SU-DHL-6 (cell line): Measurements from ENCODE around the gene EHBP1.

Experiments
- H2AFZ ChIP-seq: fragments of 200-600 bp; sonication (generic); 2 replicates; pipeline ENCODE4 v1.6.1; 2014; ENCODE audit warnings: low read depth, mild to moderate bottlenecking, moderate library complexity, mixed read lengths, antibody characterized with exemption, low read length; ENCODE audit not compliant: severe bottlenecking
- H3F3A ChIP-seq: fragments of 200-600 bp; shearing (Covaris generic); 2 replicates; pipeline ENCODE4 v1.6.0; 2016; ENCODE audit warnings: antibody characterized with exemption, mild to moderate bottlenecking; ENCODE audit not compliant: insufficient read depth
- H3K27ac ChIP-seq: fragments of 200-600 bp; sonication (generic); 2 replicates; pipeline ENCODE4 v1.5.1; 2016; ENCODE audit warnings: low read depth, mild to moderate bottlenecking, low read length, moderate library complexity, mixed read lengths
- H3K27me3 ChIP-seq: fragments of 200-600 bp; sonication (generic), shearing (Covaris generic); 2 replicates; pipeline ENCODE4 v1.6.0; 2014; ENCODE audit warnings: mild to moderate bottlenecking, low read length
- H3K36me3 ChIP-seq: fragments of 200-600 bp; sonication (generic); 2 replicates; pipeline ENCODE4 v1.6.1; 2014; ENCODE audit warnings: mild to moderate bottlenecking, low read length, mixed read lengths
- H3K4me2 ChIP-seq: fragments of 300-600, 200-600 bp; shearing (Covaris generic), sonication (generic); 2 replicates; pipeline ENCODE4 v1.6.0; 2014; ENCODE audit warnings: low read length, low read depth, mild to moderate bottlenecking; ENCODE audit not compliant: poor library complexity, severe bottlenecking
- H3K4me3 ChIP-seq: fragments of 200-600 bp; sonication (generic); 2 replicates; pipeline ENCODE4 v1.5.1; 2014; ENCODE audit warnings: antibody characterized with exemption, low read length, mild to moderate bottlenecking, mixed read lengths; ENCODE audit not compliant: insufficient read depth, poor library complexity, severe bottlenecking
- H3K79me2 ChIP-seq: fragments of 200-600 bp; sonication (generic); 2 replicates; pipeline ENCODE4 v1.6.1; 2014; ENCODE audit warnings: mild to moderate bottlenecking, low read length, moderate library complexity; ENCODE audit not compliant: insufficient read depth
- H3K9ac ChIP-seq: fragments of 200-600 bp; sonication (generic); 2 replicates; pipeline ENCODE4 v1.7.0; 2014; ENCODE audit warnings: mild to moderate bottlenecking, low read length
- H3K9me2 ChIP-seq: fragments of 200-600 bp; sonication (generic); replicated peaks from 2 replicates; pipeline ENCODE4 v1.6.1; 2014; ENCODE audit warnings: low read length; ENCODE audit not compliant: insufficient read depth
- H3K9me3 ChIP-seq: fragments of 200-600 bp; sonication (generic); 2 replicates; pipeline ENCODE4 v1.6.1; 2014; ENCODE audit warnings: low read length, mixed read lengths; ENCODE audit not compliant: insufficient read depth
- H4K20me1 ChIP-seq: fragments of 200-600 bp; sonication (generic); 2 replicates; pipeline ENCODE4 v1.6.1; 2014; ENCODE audit warnings: low read depth, mild to moderate bottlenecking, antibody characterized with exemption, low read length, moderate library complexity, mixed read lengths
- CTCF ChIP-seq: fragments of 200-600 bp; sonication (generic); IDR thresholded peaks from one replicate; pipeline ENCODE4 v1.5.1; 2017; ENCODE audit warnings: antibody characterized with exemption, mild to moderate bottlenecking, low read length, moderate library complexity; ENCODE audit not compliant: insufficient read depth, poor library complexity, severe bottlenecking
- EZH2phosphoT487 ChIP-seq: fragments of 200-600 bp; sonication (generic), shearing (Covaris generic); conservative IDR thresholded peaks from 2 replicates; pipeline ENCODE4 v1.6.1; 2018; ENCODE audit warnings: mild to moderate bottlenecking, antibody characterized with exemption, low read length, moderate library complexity, mixed read lengths

EHBP1 gene

GRCh38 chr2:62812921-62813825 is 107.7 kb downstream of the EHBP1 start:
- no peak for TF ChIP-seq EZH2phosphoT487
- TF ChIP-seq CTCF: no peak
- H3K27me3 ChIP-seq: no peaks in the 10 kb centered on the region
- H4K20me1 ChIP-seq: no peaks in the 10 kb centered on the region
- H3K4me2 ChIP-seq: no peak overlapping the region
- H3K27ac ChIP-seq: no peak overlapping the region
- no peaks in the 10 kb centered on the region for H3K79me2 ChIP-seq
- H3K36me3 ChIP-seq: no peaks in the 10 kb centered on the region
- H2AFZ ChIP-seq: no peak overlapping the region
- no peak overlapping the region for H3K4me3 ChIP-seq
- H3F3A ChIP-seq: no peaks in the 10 kb centered on the region
- H3K9ac ChIP-seq: no peak overlapping the region
- no peaks in the 10 kb centered on the region for H3K9me2 ChIP-seq
- H3K9me3 ChIP-seq: no peaks in the 10 kb centered on the region

- H3K9me3 ChIP-seq: no peaks in the 10 kb centered on the region
- H2AFZ ChIP-seq: no peak overlapping the region
- H4K20me1 ChIP-seq: no peaks in the 10 kb centered on the region
- TF ChIP-seq EZH2phosphoT487 (no peak), CTCF (no peak)
- H3K4me2 ChIP-seq: no peak overlapping the region
- H3K27me3 ChIP-seq: no peaks in the 10 kb centered on the region
- H3K36me3 ChIP-seq: no peaks in the 10 kb centered on the region
- no peaks in the 10 kb centered on the region for H3K79me2 ChIP-seq
- H3K4me3 ChIP-seq: no peak overlapping the region
- no peaks in the 10 kb centered on the region for H3F3A ChIP-seq
- H3K9me2 ChIP-seq: no peaks in the 10 kb centered on the region
- H3K27ac ChIP-seq: no peak overlapping the region
- H3K9ac ChIP-seq: no peak overlapping the region
Observed at GRCh38 chr2:62814123-62814522, 108.6 kb downstream of the EHBP1 start.

GRCh38 chr2:62817348-62817747 is 111.8 kb downstream of the EHBP1 start:
- no peaks in the 10 kb centered on the region for H3K9me3 ChIP-seq
- H3K9me2 ChIP-seq: no peaks in the 10 kb centered on the region
- TF ChIP-seq CTCF (no peak), EZH2phosphoT487 (no peak)
- no peak overlapping the region for H3K9ac ChIP-seq
- no peaks in the 10 kb centered on the region for H3K79me2 ChIP-seq
- no peak overlapping the region for H3K27ac ChIP-seq
- no peaks in the 10 kb centered on the region for H3F3A ChIP-seq
- H4K20me1 ChIP-seq: no peaks in the 10 kb centered on the region
- H3K4me2 ChIP-seq: no peak overlapping the region
- H2AFZ ChIP-seq: no peak overlapping the region
- no peaks in the 10 kb centered on the region for H3K27me3 ChIP-seq
- no peaks in the 10 kb centered on the region for H3K36me3 ChIP-seq
- no peak overlapping the region for H3K4me3 ChIP-seq
